HepG2 (cell line): Measurements from ENCODE around the gene TAF3. TPM values are rescaled to one million over a fixed set of nuclear protein-coding genes. Genes with fewer than 3 reads are reported as not detected.

Experiments
- ATAC-seq: fragments of 200-7000 bp; cut with Tn5 transposase; 3 replicates; pipeline ENCODE4 v1.9.1; 2020; ENCODE audit warnings: mild to moderate bottlenecking, moderate library complexity
- BruUV-seq: library from RNA; stranded (reverse); fragments of 400-500 nt; replicated peaks from 2 replicates; lab custom pipeline; 2021; lab: Mats Ljungman, UMichigan
- CTCF ChIA-PET: fragments of 300-600 bp; formaldehyde crosslinking; extraction: SDS; loops from one replicate; lab custom pipeline; 2021; ENCODE audit warnings: low total read pairs, inconsistent platforms, low intra/inter-chr PET ratio; lab: Yijun Ruan, JAX
- POLR2A ChIA-PET: fragments of 350-600 bp; sonication (Branson Sonifier 250); formaldehyde crosslinking; loops from one replicate; lab custom pipeline; 2020; ENCODE audit warnings: antibody characterized with exemption, inconsistent platforms; lab: Yijun Ruan, JAX
- DNase-seq: peaks from one replicate; pipeline ENCODE4 v3.0.0-alpha.2; 2015; ENCODE audit warnings: low spot score
- FAIRE-seq: peaks from 3 replicates; lab custom pipeline; 2011; peaks lifted over from hg19 to GRCh38; lab: Jason Lieb, UNC
- H2AFZ ChIP-seq: one replicate; pipeline ENCODE4 v1.6.1; 2011; ENCODE audit warnings: low read length, inconsistent platforms
- H3K27ac ChIP-seq: fragments of 300-600 bp; 3 replicates; pipeline ENCODE4 v1.8.0; 2011; ENCODE audit warnings: mixed run types, mild to moderate bottlenecking, mixed read lengths, low read length, inconsistent platforms; ENCODE audit not compliant: insufficient read depth; ENCODE audit errors: extremely low read length
- H3K27me3 ChIP-seq, 2 experiments: fragments of 200-600 bp in 1 of 2; 2 replicates in 1 of 2; 3 replicates in 1 of 2; pipeline versions ENCODE4 v1.6.0 to v1.8.0; 2011; ENCODE audit warnings: low read length in 2 of 2, mild to moderate bottlenecking in 2 of 2, moderate library complexity in 2 of 2, inconsistent platforms in 1 of 2; ENCODE audit not compliant: insufficient read depth in 2 of 2, control insufficient read depth in 1 of 2
- H3K36me3 ChIP-seq, 2 experiments: fragments of 200-600 bp in 1 of 2; replicated peaks in 1 of 2; 2 replicates in 1 of 2; 3 replicates in 1 of 2; pipeline versions ENCODE4 v1.5.1 to v1.8.0; 2011; ENCODE audit warnings: low read length in 2 of 2, inconsistent platforms in 1 of 2; ENCODE audit not compliant: insufficient read depth in 2 of 2, control insufficient read depth in 1 of 2
- H3K4me1 ChIP-seq: 2 replicates; pipeline ENCODE4 v1.5.1; 2012; ENCODE audit warnings: low read length, inconsistent platforms; ENCODE audit not compliant: insufficient read depth
- H3K4me2 ChIP-seq: 2 replicates; pipeline ENCODE4 v1.6.0; 2011; ENCODE audit warnings: low read depth, low read length, inconsistent platforms
- H3K4me3 ChIP-seq, 3 experiments: fragments of 200-600 bp in 1 of 3; sonication (generic), shearing (Covaris generic) in 1 of 3; replicated peaks in 1 of 3; 2 replicates each; pipeline ENCODE4 v1.5.1; 2011 to 2016; ENCODE audit warnings: low read length in 3 of 3, inconsistent platforms in 2 of 3, low read depth in 2 of 3, mild to moderate bottlenecking in 2 of 3, control low read depth in 1 of 3, mixed read lengths in 1 of 3; ENCODE audit not compliant: insufficient read depth in 1 of 3
- H3K79me2 ChIP-seq: one replicate; pipeline ENCODE4 v1.6.1; 2011; ENCODE audit warnings: low read length, inconsistent platforms; ENCODE audit not compliant: insufficient read depth
- H3K9ac ChIP-seq: 2 replicates; pipeline ENCODE4 v1.6.0; 2011; ENCODE audit warnings: mild to moderate bottlenecking, low read depth, low read length, inconsistent platforms; ENCODE audit not compliant: insufficient read depth
- H3K9me3 ChIP-seq: 2 replicates; pipeline ENCODE4 v1.5.1; 2012; ENCODE audit warnings: mild to moderate bottlenecking, low read length
- H4K20me1 ChIP-seq: 2 replicates; pipeline ENCODE4 v1.6.0; 2011; ENCODE audit warnings: inconsistent platforms, mild to moderate bottlenecking, low read length, moderate library complexity; ENCODE audit not compliant: insufficient read depth
- RAD51 ChIP-seq: fragments of 450-650 bp; IDR thresholded peaks from 2 replicates; pipeline ENCODE4 v1.6.1; 2016; ENCODE audit warnings: borderline replicate concordance
- SRY ChIP-seq: sonication (generic); formaldehyde crosslinking; IDR thresholded peaks from 2 replicates; pipeline ENCODE4 v1.8.0; 2022; ENCODE audit warnings: mild to moderate bottlenecking, missing genetic modification reagents
- TEF ChIP-seq: sonication (generic); formaldehyde crosslinking; IDR thresholded peaks from 2 replicates; pipeline ENCODE4 v1.5.0; 2020; ENCODE audit warnings: missing genetic modification reagents
- ZHX1 ChIP-seq: sonication (generic); formaldehyde crosslinking; IDR thresholded peaks from 2 replicates; pipeline ENCODE4 v1.8.1; 2022; ENCODE audit warnings: low read depth, mild to moderate bottlenecking, missing genetic modification reagents
- ZNF362 ChIP-seq: sonication (generic); formaldehyde crosslinking; IDR thresholded peaks from 2 replicates; pipeline ENCODE4 v1.4.0; 2020; ENCODE audit warnings: missing genetic modification reagents, mild to moderate bottlenecking, borderline replicate concordance
- ZNF441 ChIP-seq: sonication (generic); formaldehyde crosslinking; IDR thresholded peaks from 2 replicates; pipeline ENCODE4 v1.7.0; 2021; ENCODE audit warnings: missing genetic modification reagents, borderline replicate concordance
- ZNF790 ChIP-seq: sonication (generic); formaldehyde crosslinking; IDR thresholded peaks from 2 replicates; pipeline ENCODE4 v1.8.0; 2022; ENCODE audit warnings: missing genetic modification reagents, mild to moderate bottlenecking, borderline replicate concordance
- ZSCAN20 ChIP-seq: sonication (generic); formaldehyde crosslinking; IDR thresholded peaks from 2 replicates; pipeline ENCODE4 v1.4.0; 2020; ENCODE audit warnings: missing genetic modification reagents, mild to moderate bottlenecking, borderline replicate concordance
- whole genome bisulfite sequencing: methylation state at CpG from one replicate; pipeline ENCODE4 v1.1.6; 2017; ENCODE audit warnings: low lambda C conversion rate; 5-methylcytosine and 5-hydroxymethylcytosine counted together
- in situ Hi-C: cut with HindIII; loops from 2 replicates; pipeline ENCODE4 v1.10.0; 2017; ENCODE audit warnings: low pct_unique_long_range_greater_than_20kb; ENCODE audit not compliant: extremely low pct_ligation_motif_present
- intact Hi-C: fragments of 100-400 bp; cut with micrococcal nuclease; formaldehyde crosslinking; loops from one replicate; pipeline ENCODE4 v1.10.0; 2022; ENCODE audit not compliant: unreplicated experiment
- polyA plus RNA-seq, 8 experiments: library from polyadenylated mRNA; depleted of rRNA in 3 of 8; stranded (reverse) in 7 of 8; unstranded in 1 of 8; fragments of >200 nt; fragmentation: Illumina TruSeq in 4 of 8; extraction: Trizol in 4 of 8; gene quantifications; 2 replicates each; pipeline versions ENCODE4 v1.2.1 to v1.2.3, GENCODE V29; 2011 to 2016; ENCODE audit warnings: low read depth in 4 of 8, missing spikeins in 1 of 8, mixed read lengths in 1 of 8; ENCODE audit not compliant: insufficient read depth in 1 of 8
- total RNA-seq, 5 experiments: library from RNA; depleted of rRNA; stranded (reverse); fragments of >200 nt; fragmentation: Illumina TruSeq; extraction: Trizol; gene quantifications; 2 replicates each; pipeline ENCODE4 v1.2.3, GENCODE V29; 2016; ENCODE audit warnings: low read depth in 1 of 5

TAF3 gene
- total and polyA plus RNA-seq, 2 of the 13 experiments (the other 11 are each of a cell fraction or from before 2014, with no cell fraction given): 1.7 to 2.9 TPM

GRCh38 chr10:7853890-7854289 is 35.6 kb downstream of the TAF3 start:
- ChIA-PET POLR2A (no interaction called here), CTCF (no interaction called here)
- Histone ChIP-seq H4K20me1 (no peaks in the 10 kb centered on the region), H3K9me3 (no peaks in the 10 kb centered on the region), H2AFZ (no peak overlapping the region), H3K27me3 (no peaks in the 10 kb centered on the region), H3K79me2 (no peaks in the 10 kb centered on the region), H3K27ac (no peak overlapping the region), H3K36me3 (no peaks in the 10 kb centered on the region; a peak in 1 of 5 replicates), H3K4me3 (no peak overlapping the region), H3K4me1 (peaks cover 19% of the 10 kb centered on the region), H3K9ac (no peak overlapping the region), H3K4me2 (no peak overlapping the region)
- no TSS peak for BruUV-seq
- ATAC-seq (no peak), DNase-seq (no peak), FAIRE-seq (no peak)
- no peak for TF ChIP-seq ZNF362
- in situ Hi-C loops: no loop called here
- intact Hi-C loops: no loop called here
- 89% methylated on average over 3 of the region's 3 CpGs for WGBS

DNA sequence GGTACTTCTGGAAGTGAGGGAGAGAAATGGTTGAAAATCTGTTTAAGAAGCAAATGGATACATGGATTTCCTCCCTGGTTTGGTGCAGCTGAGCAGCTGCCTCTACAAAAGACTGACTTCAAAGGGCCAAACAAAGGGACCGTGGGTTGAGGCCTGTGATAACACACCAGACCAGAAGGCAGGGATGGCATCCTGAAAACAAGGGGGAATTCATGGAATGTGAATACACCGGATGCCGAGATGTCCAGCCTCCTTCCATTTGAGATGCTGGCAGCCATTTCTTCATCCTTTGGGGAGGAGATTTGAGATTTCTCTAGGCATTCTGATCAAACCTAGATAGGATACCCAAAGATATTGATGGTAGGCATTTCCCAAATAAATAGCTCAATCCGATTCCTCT is 36.9 kb downstream of the TAF3 start:
- peaks cover 19% of the 10 kb centered on the region for H3K4me1 ChIP-seq
- H3K27me3 ChIP-seq: no peaks in the 10 kb centered on the region
- no peak overlapping the region for H3K4me2 ChIP-seq
- intact Hi-C loops (no loop called here), in situ Hi-C loops (no loop called here)
- ChIA-PET POLR2A (no interaction called here), CTCF (no interaction called here)
- no peaks in the 10 kb centered on the region for H4K20me1 ChIP-seq
- DNase-seq (peak; percentile 16), ATAC-seq (no peak), FAIRE-seq (no peak)
- H3K4me3 ChIP-seq: no peak overlapping the region
- no peak overlapping the region for H3K27ac ChIP-seq
- BruUV-seq: no TSS peak
- no peak overlapping the region for H2AFZ ChIP-seq
- no peaks in the 10 kb centered on the region; a peak in 1 of 5 replicates for H3K36me3 ChIP-seq
- no peak overlapping the region for H3K9ac ChIP-seq
- 95% methylated on average over 4 of the region's 4 CpGs for WGBS
- H3K79me2 ChIP-seq: no peaks in the 10 kb centered on the region
- H3K9me3 ChIP-seq: no peaks in the 10 kb centered on the region
- TF ChIP-seq ZNF441 (CRISPR knock-in tag) (no peak), TEF (no peak), ZHX1 (CRISPR knock-in tag) (no peak), SRY (CRISPR knock-in tag) (no peak), ZSCAN20 (no peak), RAD51 (no peak), ZNF790 (CRISPR knock-in tag) (no peak)
